GM23248 (cell line): Measurements from ENCODE around the gene SLC6A20. TPM values are rescaled to one million over a fixed set of nuclear protein-coding genes. Genes with fewer than 3 reads are reported as not detected.

Experiments
- DNase-seq: peaks from one replicate; pipeline ENCODE4 v3.0.0-alpha.2; 2015
- H2AFZ ChIP-seq: fragments of 200-600 bp; sonication (generic); 2 replicates; pipeline ENCODE4 v1.6.1; 2016; ENCODE audit warnings: antibody characterized with exemption
- H3F3A ChIP-seq: fragments of 200-600 bp; sonication (generic); 2 replicates; pipeline ENCODE4 v1.6.1; 2016; ENCODE audit warnings: mild to moderate bottlenecking, antibody characterized with exemption, mixed run types; ENCODE audit not compliant: insufficient read depth
- H3K27ac ChIP-seq: fragments of 200-600 bp; sonication (generic); 2 replicates; pipeline ENCODE4 v1.5.1; 2016; ENCODE audit warnings: mild to moderate bottlenecking
- H3K27me3 ChIP-seq: fragments of 200-600 bp; sonication (generic); replicated peaks from 2 replicates; pipeline ENCODE4 v1.6.1; 2016; ENCODE audit warnings: mild to moderate bottlenecking; ENCODE audit not compliant: insufficient read depth
- H3K36me3 ChIP-seq: fragments of 200-600 bp; sonication (generic); 2 replicates; pipeline ENCODE4 v1.6.1; 2016; ENCODE audit warnings: low read depth, mild to moderate bottlenecking
- H3K4me1 ChIP-seq: fragments of 200-600 bp; sonication (generic); 2 replicates; pipeline ENCODE4 v1.6.1; 2016; ENCODE audit warnings: mild to moderate bottlenecking; ENCODE audit not compliant: insufficient read depth
- H3K4me2 ChIP-seq: fragments of 200-600 bp; sonication (generic); one replicate; pipeline ENCODE4 v1.6.1; 2016; ENCODE audit warnings: mild to moderate bottlenecking; ENCODE audit not compliant: unreplicated experiment
- H3K4me3 ChIP-seq: fragments of 200-600 bp; sonication (generic); 2 replicates; pipeline ENCODE4 v1.5.1; 2016; ENCODE audit warnings: mild to moderate bottlenecking
- H3K79me2 ChIP-seq: fragments of 200-600 bp; sonication (generic); 2 replicates; pipeline ENCODE4 v1.6.1; 2016; ENCODE audit warnings: mild to moderate bottlenecking; ENCODE audit not compliant: insufficient read depth
- H3K9ac ChIP-seq: fragments of 200-600 bp; sonication (generic); 2 replicates; pipeline ENCODE4 v1.6.1; 2016; ENCODE audit warnings: mild to moderate bottlenecking
- H3K9me2 ChIP-seq: fragments of 200-600 bp; sonication (generic); 2 replicates; pipeline ENCODE4 v1.6.1; 2016; ENCODE audit warnings: mixed run types, mild to moderate bottlenecking, moderate library complexity; ENCODE audit not compliant: insufficient read depth
- H3K9me3 ChIP-seq: fragments of 200-600 bp; sonication (generic); one replicate; pipeline ENCODE4 v1.6.1; 2017; ENCODE audit warnings: low read depth
- H4K20me1 ChIP-seq: fragments of 200-600 bp; sonication (generic); 2 replicates; pipeline ENCODE4 v1.6.0; 2016; ENCODE audit not compliant: insufficient read depth
- EZH2 ChIP-seq: fragments of 200-600 bp; sonication (generic); IDR thresholded peaks from 2 replicates; pipeline ENCODE4 v1.6.1; 2018; ENCODE audit warnings: antibody characterized with exemption, mild to moderate bottlenecking; ENCODE audit not compliant: insufficient read depth, poor library complexity, severe bottlenecking
- EZH2phosphoT487 ChIP-seq: fragments of 200-600 bp; sonication (generic); IDR thresholded peaks from 2 replicates; pipeline ENCODE4 v1.6.1; 2018; ENCODE audit warnings: antibody characterized with exemption, moderate library complexity, mild to moderate bottlenecking, low read depth; ENCODE audit not compliant: insufficient read depth
- WGBS, 2 experiments: methylation state at CpG; one replicate each; pipeline ENCODE4 v1.1.6; 2015 to 2017; ENCODE audit warnings: low lambda C conversion rate in 2 of 2, low coverage in 1 of 2; ENCODE audit errors: missing lambda C conversion rate in 2 of 2; 5-methylcytosine and 5-hydroxymethylcytosine counted together
- in situ Hi-C: fragments of 300-500 bp; cut with MboI; formaldehyde crosslinking; loops from 2 replicates; pipeline ENCODE4 v1.15.0; 2020
- polyA plus RNA-seq: library from polyadenylated mRNA; unstranded; fragments of >200 nt; fragmentation: Nextera tagmentation; extraction: Ambion mirVana; gene quantifications from 2 replicates; pipeline ENCODE4 v1.2.1, GENCODE V29; 2016
- total RNA-seq: library from RNA; depleted of rRNA; stranded (reverse); fragments of >200 nt; shearing (Covaris generic); gene quantifications from 2 replicates; pipeline ENCODE4 v1.2.3, GENCODE V29; 2014

The SLC6A20 gene
- total and polyA plus RNA-seq, 2 experiments from 2014 or later, result not detected

- Histone ChIP-seq H3K79me2 (no peaks in the 10 kb centered on the region), H3K27me3 (peaks cover 57% of the 10 kb centered on the region), H3K4me2 (no peak overlapping the region), H3K4me3 (no peak overlapping the region), H3K4me1 (no peaks in the 10 kb centered on the region), H3K27ac (no peak overlapping the region), H3K36me3 (no peaks in the 10 kb centered on the region), H3F3A (no peaks in the 10 kb centered on the region), H2AFZ (no peak overlapping the region), H3K9me3 (no peaks in the 10 kb centered on the region), H3K9me2 (no peaks in the 10 kb centered on the region), H3K9ac (no peak overlapping the region), H4K20me1 (no peaks in the 10 kb centered on the region)
- 51 to 55% methylated on average over 5 of the region's 5 CpGs for WGBS, 2 experiments
- no peak for TF ChIP-seq EZH2phosphoT487
- no peak for TF ChIP-seq EZH2
- in situ Hi-C loops, result loop anchor here (25.0 kb wide), 1 partner anchor 590 kb away; the partner anchor contains the start of genes CCR2 and CCR5
- DNase-seq, result no peak
Observed at GRCh38 chr3:45771831-45772230, 24.5 kb downstream of the SLC6A20 start.

DNA sequence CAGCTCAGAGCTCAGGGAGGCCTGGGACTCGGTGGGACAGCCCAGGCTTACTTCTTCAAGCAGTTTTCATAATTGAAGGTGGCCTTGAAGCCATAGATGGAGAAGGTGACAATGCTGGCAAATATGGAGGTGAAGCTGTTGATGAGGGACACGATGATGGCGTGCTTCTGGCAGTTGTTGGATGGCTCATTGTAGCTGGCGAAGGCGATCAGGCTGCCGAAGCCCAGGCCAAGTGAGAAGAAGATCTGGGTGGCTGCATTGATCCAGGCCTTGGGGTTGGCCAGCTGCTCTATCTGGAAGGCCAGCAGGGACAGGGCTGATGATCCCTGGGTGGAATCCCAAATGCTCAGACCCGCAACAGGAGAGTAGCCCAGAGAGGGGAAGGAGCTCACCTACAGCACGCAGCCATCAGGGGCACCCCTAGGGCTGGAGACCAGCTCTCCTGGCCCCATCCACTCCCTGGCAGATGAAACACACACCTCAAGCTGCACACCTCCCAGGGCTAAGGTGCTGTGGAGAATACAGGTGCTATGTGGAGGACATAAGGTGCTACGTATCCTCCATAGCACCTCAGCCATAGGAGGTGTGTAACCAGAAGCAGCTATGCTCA lies 25.1 kb downstream of the SLC6A20 start:
- TF ChIP-seq EZH2phosphoT487 (no peak), EZH2 (no peak)
- no peak overlapping the region for H2AFZ ChIP-seq
- no peaks in the 10 kb centered on the region for H3K9me3 ChIP-seq
- no peak overlapping the region for H3K4me2 ChIP-seq
- no peak for DNase-seq
- H4K20me1 ChIP-seq, result no peaks in the 10 kb centered on the region
- no peak overlapping the region for H3K9ac ChIP-seq
- in situ Hi-C loops, result loop anchor here (25.0 kb wide), 1 partner anchor 591 kb away; the partner anchor contains the start of genes CCR2 and CCR5
- no peak overlapping the region for H3K4me3 ChIP-seq
- no peak overlapping the region for H3K27ac ChIP-seq
- no peaks in the 10 kb centered on the region for H3K9me2 ChIP-seq
- no peaks in the 10 kb centered on the region for H3K36me3 ChIP-seq
- peaks cover 61% of the 10 kb centered on the region for H3K27me3 ChIP-seq
- H3K79me2 ChIP-seq, result no peaks in the 10 kb centered on the region
- 67 to 68% methylated on average over 9 of the region's 9 CpGs for WGBS, 2 experiments
- no peaks in the 10 kb centered on the region for H3F3A ChIP-seq
- H3K4me1 ChIP-seq, result no peaks in the 10 kb centered on the region

- H3K27me3 ChIP-seq, result peaks cover 50% of the 10 kb centered on the region
- no peaks in the 10 kb centered on the region for H4K20me1 ChIP-seq
- DNase-seq, result no peak
- H3K9ac ChIP-seq, result no peak overlapping the region
- H3K4me1 ChIP-seq, result no peaks in the 10 kb centered on the region
- H3K9me2 ChIP-seq, result no peaks in the 10 kb centered on the region
- H3K27ac ChIP-seq, result no peak overlapping the region
- WGBS, 2 experiments, result 74 to 77% methylated on average over 8 of the region's 8 CpGs
- no peaks in the 10 kb centered on the region for H3K9me3 ChIP-seq
- TF ChIP-seq EZH2, result no peak
- no peak for TF ChIP-seq EZH2phosphoT487
- no peak overlapping the region for H3K4me3 ChIP-seq
- no peaks in the 10 kb centered on the region for H3K36me3 ChIP-seq
- H3K79me2 ChIP-seq, result no peaks in the 10 kb centered on the region
- no peaks in the 10 kb centered on the region for H3F3A ChIP-seq
- H3K4me2 ChIP-seq, result no peak overlapping the region
- in situ Hi-C loops, result loop anchor here (25.0 kb wide), 1 partner anchor 596 kb away; the partner anchor contains the start of genes CCR2 and CCR5
- H2AFZ ChIP-seq, result no peak overlapping the region
Observed at GRCh38 chr3:45765958-45766357, 30.4 kb downstream of the SLC6A20 start.

DNA sequence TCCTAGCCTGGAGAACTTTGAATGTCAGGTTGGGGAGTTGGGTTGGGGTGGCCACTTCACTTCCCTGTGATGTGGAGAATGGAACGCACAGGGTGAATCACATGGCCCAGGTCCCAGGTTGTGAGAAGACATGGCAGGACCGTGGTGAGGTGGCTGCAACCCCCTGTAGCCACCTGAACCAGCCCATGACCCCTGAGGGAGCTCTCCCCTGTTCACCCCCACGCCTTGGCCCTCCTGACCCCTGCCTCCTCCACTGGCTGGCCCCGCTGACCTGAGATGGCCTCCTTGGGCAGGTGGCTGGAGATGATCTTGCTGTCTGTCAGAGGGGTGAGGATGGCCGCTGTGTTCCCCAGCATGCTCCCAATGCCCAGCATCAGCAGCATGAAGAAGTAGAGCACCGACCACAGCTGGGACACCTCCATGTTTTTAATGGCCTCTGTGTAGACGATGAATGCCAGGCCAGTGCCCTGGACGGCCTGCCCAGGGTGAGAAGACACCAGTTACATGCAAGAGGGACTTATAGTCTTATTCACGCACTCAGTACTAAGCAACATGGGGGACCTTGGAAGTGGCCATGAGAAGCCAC lies 31.0 kb downstream of the SLC6A20 start:
- no peaks in the 10 kb centered on the region for H3K9me2 ChIP-seq
- H3K36me3 ChIP-seq, result no peaks in the 10 kb centered on the region
- H3K9me3 ChIP-seq, result no peaks in the 10 kb centered on the region
- DNase-seq, result no peak
- H3K4me1 ChIP-seq, result no peaks in the 10 kb centered on the region
- TF ChIP-seq EZH2, result no peak
- no peak for TF ChIP-seq EZH2phosphoT487
- H3F3A ChIP-seq, result no peaks in the 10 kb centered on the region
- no peak overlapping the region for H2AFZ ChIP-seq
- WGBS, 2 experiments, result 51 to 58% methylated on average over 9 of the region's 9 CpGs
- H3K4me3 ChIP-seq, result no peak overlapping the region
- H4K20me1 ChIP-seq, result no peaks in the 10 kb centered on the region
- no peak overlapping the region for H3K4me2 ChIP-seq
- H3K79me2 ChIP-seq, result no peaks in the 10 kb centered on the region
- in situ Hi-C loops, result loop anchor here (25.0 kb wide), 1 partner anchor 597 kb away; the partner anchor contains the start of genes CCR2 and CCR5
- H3K27ac ChIP-seq, result no peak overlapping the region
- peaks cover 45% of the 10 kb centered on the region for H3K27me3 ChIP-seq
- no peak overlapping the region for H3K9ac ChIP-seq
